GM23338 (cell line): Measurements from ENCODE around the gene NADK.

Source experiments
- POLR2AphosphoS5 ChIP-seq: IDR thresholded peaks from 2 replicates; pipeline ENCODE4 v1.6.1; 2016; ENCODE audit warnings: antibody characterized with exemption, low read depth
- TF ChIP-seq, protein P1 (sequence below), 2 experiments: fragments of 200-600 bp in 1 of 2; sonication (generic) in 1 of 2; conservative IDR thresholded peaks; 2 replicates each; pipeline versions ENCODE4 v1.5.1 to v1.6.1; 2016 to 2017; ENCODE audit warnings: antibody characterized with exemption in 2 of 2, low read depth in 2 of 2, mild to moderate bottlenecking in 2 of 2, moderate library complexity in 1 of 2
- TF ChIP-seq, protein P2 (sequence below): IDR thresholded peaks from one replicate; pipeline ENCODE4 v1.6.1; 2018; ENCODE audit warnings: antibody characterized with exemption; ENCODE audit not compliant: unreplicated experiment

- no peak for TF ChIP-seq POLR2AphosphoS5
- TF ChIP-seq, protein P1, sequence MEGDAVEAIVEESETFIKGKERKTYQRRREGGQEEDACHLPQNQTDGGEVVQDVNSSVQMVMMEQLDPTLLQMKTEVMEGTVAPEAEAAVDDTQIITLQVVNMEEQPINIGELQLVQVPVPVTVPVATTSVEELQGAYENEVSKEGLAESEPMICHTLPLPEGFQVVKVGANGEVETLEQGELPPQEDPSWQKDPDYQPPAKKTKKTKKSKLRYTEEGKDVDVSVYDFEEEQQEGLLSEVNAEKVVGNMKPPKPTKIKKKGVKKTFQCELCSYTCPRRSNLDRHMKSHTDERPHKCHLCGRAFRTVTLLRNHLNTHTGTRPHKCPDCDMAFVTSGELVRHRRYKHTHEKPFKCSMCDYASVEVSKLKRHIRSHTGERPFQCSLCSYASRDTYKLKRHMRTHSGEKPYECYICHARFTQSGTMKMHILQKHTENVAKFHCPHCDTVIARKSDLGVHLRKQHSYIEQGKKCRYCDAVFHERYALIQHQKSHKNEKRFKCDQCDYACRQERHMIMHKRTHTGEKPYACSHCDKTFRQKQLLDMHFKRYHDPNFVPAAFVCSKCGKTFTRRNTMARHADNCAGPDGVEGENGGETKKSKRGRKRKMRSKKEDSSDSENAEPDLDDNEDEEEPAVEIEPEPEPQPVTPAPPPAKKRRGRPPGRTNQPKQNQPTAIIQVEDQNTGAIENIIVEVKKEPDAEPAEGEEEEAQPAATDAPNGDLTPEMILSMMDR (conservative IDR thresholded peaks at IDR 0.05; ENCODE audit: low read depth in 2 of 2) = no peak
- TF ChIP-seq, protein P2, sequence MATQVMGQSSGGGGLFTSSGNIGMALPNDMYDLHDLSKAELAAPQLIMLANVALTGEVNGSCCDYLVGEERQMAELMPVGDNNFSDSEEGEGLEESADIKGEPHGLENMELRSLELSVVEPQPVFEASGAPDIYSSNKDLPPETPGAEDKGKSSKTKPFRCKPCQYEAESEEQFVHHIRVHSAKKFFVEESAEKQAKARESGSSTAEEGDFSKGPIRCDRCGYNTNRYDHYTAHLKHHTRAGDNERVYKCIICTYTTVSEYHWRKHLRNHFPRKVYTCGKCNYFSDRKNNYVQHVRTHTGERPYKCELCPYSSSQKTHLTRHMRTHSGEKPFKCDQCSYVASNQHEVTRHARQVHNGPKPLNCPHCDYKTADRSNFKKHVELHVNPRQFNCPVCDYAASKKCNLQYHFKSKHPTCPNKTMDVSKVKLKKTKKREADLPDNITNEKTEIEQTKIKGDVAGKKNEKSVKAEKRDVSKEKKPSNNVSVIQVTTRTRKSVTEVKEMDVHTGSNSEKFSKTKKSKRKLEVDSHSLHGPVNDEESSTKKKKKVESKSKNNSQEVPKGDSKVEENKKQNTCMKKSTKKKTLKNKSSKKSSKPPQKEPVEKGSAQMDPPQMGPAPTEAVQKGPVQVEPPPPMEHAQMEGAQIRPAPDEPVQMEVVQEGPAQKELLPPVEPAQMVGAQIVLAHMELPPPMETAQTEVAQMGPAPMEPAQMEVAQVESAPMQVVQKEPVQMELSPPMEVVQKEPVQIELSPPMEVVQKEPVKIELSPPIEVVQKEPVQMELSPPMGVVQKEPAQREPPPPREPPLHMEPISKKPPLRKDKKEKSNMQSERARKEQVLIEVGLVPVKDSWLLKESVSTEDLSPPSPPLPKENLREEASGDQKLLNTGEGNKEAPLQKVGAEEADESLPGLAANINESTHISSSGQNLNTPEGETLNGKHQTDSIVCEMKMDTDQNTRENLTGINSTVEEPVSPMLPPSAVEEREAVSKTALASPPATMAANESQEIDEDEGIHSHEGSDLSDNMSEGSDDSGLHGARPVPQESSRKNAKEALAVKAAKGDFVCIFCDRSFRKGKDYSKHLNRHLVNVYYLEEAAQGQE = no peak
These were observed 48.3 kb upstream of the NADK start for GRCh38 chr1:1826356-1827088.
